Measurements from ENCODE around the gene PTN. TPM values are rescaled to one million over a fixed set of nuclear protein-coding genes. Genes with fewer than 3 reads are reported as not detected.

The PTN gene
- total and polyA plus RNA-seq, 9 of the 15 experiments (the other 6 are each of a cell fraction or from before 2014, with no cell fraction given): not detected

DNA sequence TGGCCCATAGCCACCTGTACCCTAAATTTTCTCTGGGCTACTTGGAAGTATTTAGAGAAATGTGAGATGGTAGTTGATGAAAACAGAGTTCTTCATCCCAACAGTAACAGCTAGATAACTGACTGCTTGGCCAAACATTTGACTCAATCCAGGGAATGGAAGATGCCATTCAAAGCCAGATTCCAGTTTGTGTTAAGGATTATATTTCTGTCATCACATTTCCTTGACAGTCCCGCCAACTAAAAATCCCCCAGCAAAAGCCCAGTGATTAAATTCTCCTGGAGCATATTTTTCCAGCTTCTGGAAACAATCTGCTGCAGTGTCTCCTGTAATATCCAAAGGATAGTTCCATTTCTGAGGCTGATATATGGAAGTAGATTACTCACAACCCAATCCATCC is 45.4 kb upstream of the PTN start:
- no peak for FAIRE-seq
- POLR2A ChIA-PET: interaction anchor here (0.8 kb wide), 1 partner anchor 74 kb away, joined by 3 read pairs; no protein-coding TSS in a partner anchor
- Histone ChIP-seq H3K4me1 (replicated peaks in 1 of 2; ENCODE audit: control insufficient read depth in 2 of 2, insufficient read depth in 2 of 2, low read length in 2 of 2) (no peaks in the 10 kb centered on the region), H3K27ac (ENCODE audit: extremely low read depth, low read depth, low read length) (no peak overlapping the region), H3K79me2 (ENCODE audit: control insufficient read depth, insufficient read depth, low read length) (no peaks in the 10 kb centered on the region), H3K36me3 (ENCODE audit: control insufficient read depth, insufficient read depth, low read length) (no peaks in the 10 kb centered on the region), H2AFZ (ENCODE audit: low read depth, low read length) (no peak overlapping the region), H3K4me3 (no peak overlapping the region), H3K27me3 (ENCODE audit: control insufficient read depth in 2 of 2, insufficient read depth in 2 of 2, low read length in 2 of 2) (no peaks in the 10 kb centered on the region), H3K9ac (ENCODE audit: insufficient read depth in 1 of 2, low read depth in 2 of 2, low read length in 2 of 2) (no peak overlapping the region), H3K4me2 (ENCODE audit: insufficient read depth, low read length) (no peak overlapping the region), H3K9me1 (ENCODE audit: control insufficient read depth, insufficient read depth, low read length) (no peaks in the 10 kb centered on the region), H4K20me1 (replicated peaks; ENCODE audit: control insufficient read depth, insufficient read depth, low read length) (no peaks in the 10 kb centered on the region), H3K9me3 (replicated peaks; ENCODE audit: control insufficient read depth, insufficient read depth, low read depth, low read length) (no peaks in the 10 kb centered on the region)
- in situ Hi-C loops (cut with MboI) (no loop called here), intact Hi-C loops (cut with micrococcal nuclease) (no loop called here)
- DNase-seq (ENCODE audit: extremely low read depth in 1 of 4, low spot score in 3 of 4): no peak
- TF ChIP-seq, protein P1, sequence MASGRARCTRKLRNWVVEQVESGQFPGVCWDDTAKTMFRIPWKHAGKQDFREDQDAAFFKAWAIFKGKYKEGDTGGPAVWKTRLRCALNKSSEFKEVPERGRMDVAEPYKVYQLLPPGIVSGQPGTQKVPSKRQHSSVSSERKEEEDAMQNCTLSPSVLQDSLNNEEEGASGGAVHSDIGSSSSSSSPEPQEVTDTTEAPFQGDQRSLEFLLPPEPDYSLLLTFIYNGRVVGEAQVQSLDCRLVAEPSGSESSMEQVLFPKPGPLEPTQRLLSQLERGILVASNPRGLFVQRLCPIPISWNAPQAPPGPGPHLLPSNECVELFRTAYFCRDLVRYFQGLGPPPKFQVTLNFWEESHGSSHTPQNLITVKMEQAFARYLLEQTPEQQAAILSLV (tag; IDR thresholded peaks at IDR 0.05): no peak
- TF ChIP-seq ZFP36 (IDR thresholded peaks at IDR 0.05; ENCODE audit: low read depth, low read length, partially characterized antibody): no peak
- BruUV-seq (replicated peaks): no TSS peak
- CTCF ChIA-PET (ENCODE audit: low intra/inter-chr PET ratio): no interaction called here
- no peak for ATAC-seq
- WGBS (ENCODE audit: insufficient coverage, low coverage, missing lambda C conversion rate): 0% methylated on average over 1 of the region's 1 CpG

DNA sequence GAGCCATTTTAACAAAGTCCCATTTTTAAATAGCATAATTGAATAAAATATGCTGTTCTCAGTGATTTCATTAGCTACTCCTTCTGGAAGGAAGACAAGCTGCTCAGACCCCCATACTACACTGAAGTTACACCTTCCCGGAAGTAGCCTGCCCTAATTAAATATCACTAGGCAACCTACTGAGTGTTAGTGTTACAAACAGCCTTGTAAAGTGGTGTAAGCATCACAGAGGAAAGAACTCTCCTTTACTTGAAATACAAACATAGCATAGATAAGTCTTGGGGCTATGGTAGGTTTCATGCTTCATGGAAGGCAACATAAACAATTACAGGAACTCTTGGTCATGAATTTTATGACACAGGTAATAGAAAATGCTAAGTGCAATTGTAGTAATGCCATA is 43.4 kb upstream of the PTN start:
- Histone ChIP-seq H3K4me2 (ENCODE audit: insufficient read depth, low read length) (no peak overlapping the region), H3K79me2 (ENCODE audit: control insufficient read depth, insufficient read depth, low read length) (no peaks in the 10 kb centered on the region), H3K36me3 (ENCODE audit: control insufficient read depth, insufficient read depth, low read length) (no peaks in the 10 kb centered on the region), H4K20me1 (replicated peaks; ENCODE audit: control insufficient read depth, insufficient read depth, low read length) (no peaks in the 10 kb centered on the region), H3K4me1 (replicated peaks in 1 of 2; ENCODE audit: control insufficient read depth in 2 of 2, insufficient read depth in 2 of 2, low read length in 2 of 2) (no peaks in the 10 kb centered on the region), H3K27me3 (ENCODE audit: control insufficient read depth in 2 of 2, insufficient read depth in 2 of 2, low read length in 2 of 2) (no peaks in the 10 kb centered on the region), H3K9ac (ENCODE audit: insufficient read depth in 1 of 2, low read depth in 2 of 2, low read length in 2 of 2) (no peak overlapping the region), H3K9me3 (replicated peaks; ENCODE audit: control insufficient read depth, insufficient read depth, low read depth, low read length) (no peaks in the 10 kb centered on the region), H3K4me3 (no peak overlapping the region), H2AFZ (ENCODE audit: low read depth, low read length) (no peak overlapping the region), H3K9me1 (ENCODE audit: control insufficient read depth, insufficient read depth, low read length) (no peaks in the 10 kb centered on the region), H3K27ac (ENCODE audit: extremely low read depth, low read depth, low read length) (no peak overlapping the region)
- POLR2A ChIA-PET: interaction anchor here (0.8 kb wide), 1 partner anchor 91 kb away, joined by 6 read pairs; no protein-coding TSS in a partner anchor
- ATAC-seq: no peak
- CTCF ChIA-PET (ENCODE audit: low intra/inter-chr PET ratio): no interaction called here
- no TSS peak for BruUV-seq (replicated peaks)
- FAIRE-seq: no peak
- intact Hi-C loops (cut with micrococcal nuclease): no loop called here
- WGBS (ENCODE audit: insufficient coverage, low coverage, missing lambda C conversion rate): 0% methylated on average over 1 of the region's 1 CpG
- in situ Hi-C loops (cut with MboI): no loop called here
- DNase-seq (ENCODE audit: extremely low read depth in 1 of 4, low spot score in 3 of 4): no peak
- no peak for TF ChIP-seq ATF7 (IDR thresholded peaks at IDR 0.05)
- TF ChIP-seq, protein P2, sequence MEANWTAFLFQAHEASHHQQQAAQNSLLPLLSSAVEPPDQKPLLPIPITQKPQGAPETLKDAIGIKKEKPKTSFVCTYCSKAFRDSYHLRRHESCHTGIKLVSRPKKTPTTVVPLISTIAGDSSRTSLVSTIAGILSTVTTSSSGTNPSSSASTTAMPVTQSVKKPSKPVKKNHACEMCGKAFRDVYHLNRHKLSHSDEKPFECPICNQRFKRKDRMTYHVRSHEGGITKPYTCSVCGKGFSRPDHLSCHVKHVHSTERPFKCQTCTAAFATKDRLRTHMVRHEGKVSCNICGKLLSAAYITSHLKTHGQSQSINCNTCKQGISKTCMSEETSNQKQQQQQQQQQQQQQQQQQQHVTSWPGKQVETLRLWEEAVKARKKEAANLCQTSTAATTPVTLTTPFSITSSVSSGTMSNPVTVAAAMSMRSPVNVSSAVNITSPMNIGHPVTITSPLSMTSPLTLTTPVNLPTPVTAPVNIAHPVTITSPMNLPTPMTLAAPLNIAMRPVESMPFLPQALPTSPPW (CRISPR knock-in tag; IDR thresholded peaks at IDR 0.05): no peak
- TF ChIP-seq ZNF507 (tag; conservative IDR thresholded peaks at IDR 0.05): no peak
- TF ChIP-seq HEY1 (CRISPR knock-in tag; IDR thresholded peaks at IDR 0.05; ENCODE audit: borderline replicate concordance): no peak
- no peak for TF ChIP-seq ZKSCAN3 (CRISPR knock-in tag; IDR thresholded peaks at IDR 0.05)
- no peak for TF ChIP-seq GABPB1 (CRISPR knock-in tag; IDR thresholded peaks at IDR 0.05)
- TF ChIP-seq, protein P3, sequence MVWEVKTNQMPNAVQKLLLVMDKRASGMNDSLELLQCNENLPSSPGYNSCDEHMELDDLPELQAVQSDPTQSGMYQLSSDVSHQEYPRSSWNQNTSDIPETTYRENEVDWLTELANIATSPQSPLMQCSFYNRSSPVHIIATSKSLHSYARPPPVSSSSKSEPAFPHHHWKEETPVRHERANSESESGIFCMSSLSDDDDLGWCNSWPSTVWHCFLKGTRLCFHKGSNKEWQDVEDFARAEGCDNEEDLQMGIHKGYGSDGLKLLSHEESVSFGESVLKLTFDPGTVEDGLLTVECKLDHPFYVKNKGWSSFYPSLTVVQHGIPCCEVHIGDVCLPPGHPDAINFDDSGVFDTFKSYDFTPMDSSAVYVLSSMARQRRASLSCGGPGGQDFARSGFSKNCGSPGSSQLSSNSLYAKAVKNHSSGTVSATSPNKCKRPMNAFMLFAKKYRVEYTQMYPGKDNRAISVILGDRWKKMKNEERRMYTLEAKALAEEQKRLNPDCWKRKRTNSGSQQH (CRISPR knock-in tag; IDR thresholded peaks at IDR 0.05): no peak
- no peak for TF ChIP-seq ZNF274 (IDR thresholded peaks at IDR 0.05; ENCODE audit: borderline replicate concordance, low read depth, low read length)
- no peak for TF ChIP-seq GATA2 (CRISPR knock-in tag; IDR thresholded peaks at IDR 0.05)
